ENCODE results near the gene LAMA3.

The LAMA3 gene

DNA sequence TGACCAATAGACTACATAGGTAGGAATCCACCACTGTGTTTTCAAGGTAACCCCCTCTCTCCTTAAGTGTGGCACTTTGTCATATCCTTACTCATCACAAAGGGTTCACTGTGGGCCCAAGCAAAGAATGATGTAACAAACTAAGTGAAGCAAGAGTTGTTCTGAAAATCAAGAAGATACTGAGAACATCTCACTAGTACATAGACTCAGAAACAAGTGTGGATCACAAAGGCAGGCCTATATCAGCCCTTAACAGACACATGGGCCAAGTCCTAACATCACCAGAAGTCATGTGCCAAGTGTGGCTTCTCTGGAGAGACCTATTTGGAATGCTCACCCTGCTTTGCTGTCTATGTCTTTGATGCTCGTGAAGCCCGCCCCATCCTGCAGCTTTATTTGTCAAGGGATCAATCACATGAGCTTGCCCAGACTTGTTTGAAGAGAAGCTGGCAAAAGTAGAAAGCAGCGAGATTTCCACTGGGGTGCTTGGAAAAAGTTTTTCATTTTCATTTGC lies 194.1 kb downstream of the LAMA3 start:
- TF ChIP-seq, protein P1, sequence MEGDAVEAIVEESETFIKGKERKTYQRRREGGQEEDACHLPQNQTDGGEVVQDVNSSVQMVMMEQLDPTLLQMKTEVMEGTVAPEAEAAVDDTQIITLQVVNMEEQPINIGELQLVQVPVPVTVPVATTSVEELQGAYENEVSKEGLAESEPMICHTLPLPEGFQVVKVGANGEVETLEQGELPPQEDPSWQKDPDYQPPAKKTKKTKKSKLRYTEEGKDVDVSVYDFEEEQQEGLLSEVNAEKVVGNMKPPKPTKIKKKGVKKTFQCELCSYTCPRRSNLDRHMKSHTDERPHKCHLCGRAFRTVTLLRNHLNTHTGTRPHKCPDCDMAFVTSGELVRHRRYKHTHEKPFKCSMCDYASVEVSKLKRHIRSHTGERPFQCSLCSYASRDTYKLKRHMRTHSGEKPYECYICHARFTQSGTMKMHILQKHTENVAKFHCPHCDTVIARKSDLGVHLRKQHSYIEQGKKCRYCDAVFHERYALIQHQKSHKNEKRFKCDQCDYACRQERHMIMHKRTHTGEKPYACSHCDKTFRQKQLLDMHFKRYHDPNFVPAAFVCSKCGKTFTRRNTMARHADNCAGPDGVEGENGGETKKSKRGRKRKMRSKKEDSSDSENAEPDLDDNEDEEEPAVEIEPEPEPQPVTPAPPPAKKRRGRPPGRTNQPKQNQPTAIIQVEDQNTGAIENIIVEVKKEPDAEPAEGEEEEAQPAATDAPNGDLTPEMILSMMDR (conservative IDR thresholded peaks at IDR 0.05; ENCODE audit: low read depth, low read length), result no peak
- no peak for DNase-seq (ENCODE audit: low read depth)
- H3K4me3 ChIP-seq (ENCODE audit: low read length), result no peak overlapping the region

- TF ChIP-seq, protein P1 (conservative IDR thresholded peaks at IDR 0.05; ENCODE audit: low read depth, low read length), result no peak
- H3K4me3 ChIP-seq (ENCODE audit: low read length), result no peak overlapping the region
- DNase-seq (ENCODE audit: low read depth), result no peak
Measured at GRCh38 chr18:23884681-23885375, 195.6 kb downstream of the LAMA3 start.

DNA sequence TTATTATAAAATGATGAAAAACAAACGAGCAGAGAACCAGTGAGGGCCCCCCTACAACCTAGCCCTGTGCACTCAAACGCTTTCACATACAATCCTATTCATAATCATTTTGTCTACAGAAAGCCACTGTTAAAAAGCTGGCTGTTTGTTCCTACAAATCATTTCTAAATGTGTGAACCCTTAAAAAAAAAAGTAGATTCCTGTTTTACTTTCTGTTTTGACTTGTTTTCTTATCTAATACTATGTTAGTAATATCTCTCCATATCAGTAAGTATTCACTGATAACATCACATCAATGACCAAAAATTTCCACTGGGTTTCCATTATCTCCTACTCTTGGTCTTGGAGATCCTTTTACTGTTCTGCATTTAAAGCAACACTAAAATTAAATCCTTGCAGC lies 196.5 kb downstream of the LAMA3 start:
- H3K4me3 ChIP-seq (ENCODE audit: low read length), result no peak overlapping the region
- TF ChIP-seq, protein P1 (conservative IDR thresholded peaks at IDR 0.05; ENCODE audit: low read depth, low read length), result no peak
- no peak for DNase-seq (ENCODE audit: low read depth)

- TF ChIP-seq, protein P1 (conservative IDR thresholded peaks at IDR 0.05; ENCODE audit: low read depth, low read length), result no peak
- no peak for DNase-seq (ENCODE audit: low read depth)
- no peak overlapping the region for H3K4me3 ChIP-seq (ENCODE audit: low read length)
Measured at GRCh38 chr18:23887035-23887434, 197.8 kb downstream of the LAMA3 start.

- no peak overlapping the region for H3K4me3 ChIP-seq (ENCODE audit: low read length)
- DNase-seq (ENCODE audit: low read depth), result no peak
- TF ChIP-seq, protein P1 (conservative IDR thresholded peaks at IDR 0.05; ENCODE audit: low read depth, low read length), result no peak
Measured at GRCh38 chr18:23887493-23887892, 198.2 kb downstream of the LAMA3 start.

DNA sequence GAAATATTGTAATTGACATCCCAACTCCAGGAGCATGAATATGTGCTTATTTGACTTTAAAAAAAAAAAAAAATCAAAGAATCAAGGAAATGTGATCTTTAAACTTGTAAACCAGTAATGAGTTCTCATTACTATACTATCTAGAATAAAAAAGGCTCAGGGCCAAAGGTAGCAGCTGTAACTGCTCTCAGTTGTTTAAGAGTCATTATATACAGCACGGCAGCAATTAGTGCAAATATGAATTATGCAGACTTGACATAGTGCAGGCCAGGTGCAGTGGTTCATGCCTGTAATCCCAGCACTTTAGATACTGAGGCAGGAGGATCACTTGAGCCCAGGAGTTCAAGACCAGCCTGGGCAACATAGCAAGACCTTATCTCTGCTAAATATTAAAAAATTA lies 199.6 kb downstream of the LAMA3 start:
- TF ChIP-seq, protein P1 (conservative IDR thresholded peaks at IDR 0.05; ENCODE audit: low read depth, low read length), result no peak
- H3K4me3 ChIP-seq (ENCODE audit: low read length), result no peak overlapping the region
- DNase-seq (ENCODE audit: low read depth), result no peak

DNA sequence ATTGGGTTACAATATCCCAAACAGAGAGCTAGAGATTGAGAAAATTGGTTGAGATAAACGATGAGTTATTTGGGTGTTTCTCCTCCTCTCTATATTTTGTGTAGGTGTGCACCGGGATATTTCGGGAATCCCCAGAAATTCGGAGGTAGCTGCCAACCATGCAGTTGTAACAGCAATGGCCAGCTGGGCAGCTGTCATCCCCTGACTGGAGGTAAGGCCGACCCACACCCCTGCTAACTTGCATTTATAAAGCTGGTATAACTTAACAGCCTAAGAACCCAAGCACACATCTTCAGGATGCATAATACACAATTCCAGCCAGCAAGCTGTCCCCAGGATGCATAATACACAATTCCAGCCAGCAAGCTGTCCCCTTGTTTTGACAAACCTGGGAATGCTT lies 200.7 kb downstream of the LAMA3 start:
- TF ChIP-seq, protein P1 (conservative IDR thresholded peaks at IDR 0.05; ENCODE audit: low read depth, low read length), result no peak
- no peak for DNase-seq (ENCODE audit: low read depth)

More for the DNA sequence above, 200.7 kb downstream of the LAMA3 start:
- H3K4me3 ChIP-seq (ENCODE audit: low read length), result no peak overlapping the region

Measured in retinal pigment epithelial cell (primary cell).